Astrocyte of the hippocampus (primary cell): ENCODE results near the gene ARMH2.
"Not testable (repeated sequence)": the region's sequence is repeated elsewhere in the genome, so short reads cannot be mapped to it uniquely, and the experiment has no call there.

ENCODE experiments used
- DNase-seq: peaks from one replicate; pipeline ENCODE4 v3.0.0; 2011; ENCODE audit warnings: low read depth, low spot score

Gene ARMH2

DNA sequence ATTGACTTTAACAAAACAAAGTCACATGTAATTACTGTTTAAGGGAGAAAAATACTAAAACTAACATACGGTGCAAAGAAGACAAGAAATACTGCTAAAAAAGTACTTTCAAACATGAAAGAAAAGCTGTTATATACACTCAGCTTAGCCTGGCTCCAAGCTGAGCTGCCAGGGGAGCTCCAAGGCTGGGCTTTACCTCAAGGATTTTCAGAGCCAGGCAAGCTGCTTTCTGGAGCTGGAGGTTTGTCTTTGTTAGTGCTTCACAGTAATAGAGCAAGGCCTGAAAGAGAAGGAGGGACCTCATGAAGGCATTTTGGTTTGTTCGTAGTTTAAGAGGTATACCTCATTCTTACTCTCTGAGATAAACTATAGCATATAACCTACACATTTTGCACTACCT lies 19.6 kb upstream of the ARMH2 start:
- DNase-seq, result no peak

DNA sequence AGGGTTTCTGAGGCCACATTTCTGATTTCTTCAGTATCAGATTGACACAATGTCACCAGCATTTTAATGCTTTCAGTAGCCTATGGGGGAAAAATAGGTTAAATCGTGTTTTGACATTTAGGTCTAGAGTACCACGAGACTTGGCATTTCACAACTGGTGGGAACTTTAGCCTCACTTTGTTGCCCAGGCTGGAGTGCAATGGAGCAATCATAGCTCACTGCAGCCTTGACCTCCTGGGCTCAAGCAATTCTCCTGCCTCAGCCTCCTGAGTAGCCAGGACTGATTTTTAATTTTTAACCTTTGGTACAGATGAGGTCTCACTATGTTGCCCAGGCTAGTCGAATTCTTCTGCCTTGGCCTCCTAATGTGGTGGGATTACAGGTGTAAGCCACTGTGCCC lies 11.0 kb upstream of the ARMH2 start:
- DNase-seq, result no peak

DNA sequence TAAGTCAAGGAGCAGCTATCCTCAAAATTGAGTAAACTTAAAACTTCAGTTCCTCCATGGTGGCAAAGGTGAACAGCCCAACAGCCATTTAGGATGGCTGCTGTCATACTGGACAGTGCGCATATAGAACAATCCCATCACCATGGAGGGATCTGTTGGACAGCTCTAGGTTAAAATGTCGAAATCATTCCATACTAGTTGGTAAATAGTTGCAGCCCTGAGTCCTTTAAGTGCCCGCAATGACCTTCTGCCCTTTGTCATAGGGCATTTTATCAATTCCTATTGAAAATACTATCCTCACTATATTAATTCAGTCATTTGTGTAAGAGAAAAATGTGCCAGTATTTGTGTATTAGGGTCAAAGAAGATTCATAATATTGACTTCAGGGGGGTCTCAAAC lies 8.9 kb upstream of the ARMH2 start:
- DNase-seq, result no peak

DNA sequence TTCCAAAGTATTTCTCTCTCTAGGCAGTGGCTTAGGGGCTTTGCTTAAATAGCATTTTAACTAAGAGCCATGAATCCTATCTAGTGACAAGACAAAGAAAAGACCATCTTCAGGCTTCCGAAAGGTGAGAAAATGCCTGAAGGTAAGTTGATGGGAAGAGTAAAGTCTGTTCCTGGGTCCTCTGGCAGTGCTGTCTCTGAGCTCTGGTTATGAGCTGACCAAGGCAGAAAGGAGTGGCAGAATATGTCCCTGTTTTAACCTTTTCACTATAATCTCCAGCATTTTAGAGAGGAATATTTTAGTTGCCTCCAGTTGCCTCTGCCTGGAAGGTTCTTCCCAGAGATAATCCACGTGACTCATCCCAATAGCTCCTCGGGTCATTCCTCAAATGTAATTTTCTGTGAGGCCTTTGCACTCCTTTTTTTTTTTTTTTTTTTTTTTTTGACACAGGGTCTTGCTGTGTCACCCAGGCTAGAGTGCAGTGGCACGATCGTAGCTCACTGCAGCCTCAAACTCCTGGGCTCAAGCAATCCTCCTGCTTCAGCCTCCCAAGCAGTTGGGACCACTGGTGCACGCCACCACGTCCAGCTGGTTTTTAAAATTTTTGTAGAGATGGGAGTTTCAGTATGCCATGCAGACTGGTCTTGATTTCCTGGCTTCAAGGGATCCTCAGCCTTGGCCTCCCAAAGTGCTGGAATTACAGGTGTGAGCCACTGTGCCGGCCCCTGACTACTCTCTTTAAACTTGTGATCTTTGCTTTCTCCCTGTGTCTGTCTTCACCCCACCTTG lies 3.7 kb upstream of the ARMH2 start:
- no peak for DNase-seq

- DNase-seq, result no peak
Observed at GRCh38 chr6:24799541-24799915, 811 bp upstream of the ARMH2 start.

GRCh38 chr6:24797596-24798216 lies 1.0 kb downstream of the ARMH2 start:
- DNase-seq, result no peak

DNA sequence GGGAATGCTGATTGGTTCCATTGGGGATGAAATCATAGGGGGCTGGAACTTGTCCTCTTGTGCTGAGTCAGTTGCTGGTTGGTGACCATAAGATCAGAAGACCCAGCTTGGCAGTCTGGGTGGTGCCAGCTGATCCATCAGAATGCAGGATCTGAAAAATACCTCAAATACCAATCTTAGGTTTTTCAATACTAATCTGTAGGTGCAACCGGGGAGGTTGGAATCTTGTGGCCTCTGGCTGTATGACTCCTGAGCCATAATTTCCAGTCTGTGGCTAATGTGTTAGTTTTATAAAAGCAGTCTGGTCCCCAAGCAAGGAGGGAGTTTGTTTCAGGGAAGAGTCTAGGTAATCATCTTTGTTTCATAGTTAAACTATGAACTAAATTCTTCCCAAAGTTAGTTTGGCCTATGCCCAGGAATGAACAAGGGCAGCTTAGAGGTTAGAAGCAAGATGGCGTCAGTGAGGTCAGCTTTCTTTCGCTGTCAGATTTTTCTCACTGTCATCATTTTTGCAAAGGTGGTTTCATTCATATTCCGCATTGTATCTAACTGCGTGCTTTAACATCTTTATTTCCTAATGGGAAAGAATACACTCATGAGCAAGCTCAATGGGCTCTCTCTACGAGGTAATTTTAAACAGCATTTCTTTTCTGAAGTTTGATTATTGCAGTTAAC lies 2.0 kb downstream of the ARMH2 start:
- peak; percentile 38 for DNase-seq

- no peak for DNase-seq
Observed at GRCh38 chr6:24795106-24795505, 3.6 kb downstream of the ARMH2 start.

GRCh38 chr6:24788031-24788665 lies 10.6 kb downstream of the ARMH2 start:
- DNase-seq, result no peak

DNA sequence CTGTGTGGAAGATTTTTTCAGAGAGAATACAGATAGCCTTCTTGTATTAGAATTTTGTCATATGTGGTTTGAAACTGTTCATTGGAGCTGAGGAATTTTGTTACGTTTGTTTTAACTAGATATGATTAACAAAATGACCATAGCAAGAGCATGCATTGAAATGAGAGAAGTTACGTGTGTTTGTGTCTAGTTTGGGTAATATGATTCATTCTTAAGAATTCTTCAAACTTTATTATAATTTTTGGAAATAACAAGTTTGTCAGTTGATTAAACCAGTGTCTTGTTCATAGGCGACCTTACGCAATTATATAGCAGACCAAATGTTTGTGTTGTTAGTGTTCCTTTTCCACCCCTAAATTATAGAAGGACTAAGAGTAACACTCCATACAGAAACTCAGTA lies 18.5 kb downstream of the ARMH2 start:
- no peak for DNase-seq

- DNase-seq, result no peak
Observed at GRCh38 chr6:24779416-24780016, 19.2 kb downstream of the ARMH2 start.

- no peak for DNase-seq
Observed at GRCh38 chr6:24778878-24779277, 19.8 kb downstream of the ARMH2 start.

GRCh38 chr6:24778121-24778520 lies 20.6 kb downstream of the ARMH2 start:
- no peak for DNase-seq

GRCh38 chr6:24777227-24777626 lies 21.5 kb downstream of the ARMH2 start:
- DNase-seq, result no peak

DNA sequence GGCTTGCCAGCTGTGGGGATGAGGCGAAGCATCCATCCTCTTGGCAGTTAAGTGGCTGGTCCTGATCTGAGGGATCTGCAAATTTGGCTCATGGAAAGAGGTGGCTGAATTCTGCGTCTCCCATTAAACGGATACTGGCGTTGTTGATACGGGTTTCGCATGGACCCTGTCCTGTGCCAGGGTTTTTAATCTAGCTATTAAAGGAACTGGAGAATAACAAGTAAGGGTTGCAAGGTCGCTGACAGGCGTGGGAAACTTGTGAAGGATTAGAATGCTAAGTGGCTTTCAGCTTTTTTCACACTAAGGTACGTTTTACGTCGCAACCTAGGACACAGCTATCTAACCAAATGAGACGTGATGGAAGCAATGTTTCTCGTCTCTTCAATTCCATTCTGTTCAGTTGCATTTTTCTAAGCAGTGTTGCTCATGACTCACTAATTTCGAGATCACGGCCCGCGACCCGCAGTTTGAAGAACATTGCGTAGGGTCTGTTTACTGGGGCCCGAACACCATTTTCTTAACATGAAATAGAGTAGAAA lies 23.1 kb downstream of the ARMH2 start:
- peak; percentile 66 for DNase-seq

GRCh38 chr6:24774696-24775519 lies 23.8 kb downstream of the ARMH2 start, which contains the start of gene GMNN:
Gene GMNN (plus strand): TSS chr6:24774937. CDS start chr6:24777247, 2,310 bp downstream.
- peak; percentile 98 for DNase-seq

DNA sequence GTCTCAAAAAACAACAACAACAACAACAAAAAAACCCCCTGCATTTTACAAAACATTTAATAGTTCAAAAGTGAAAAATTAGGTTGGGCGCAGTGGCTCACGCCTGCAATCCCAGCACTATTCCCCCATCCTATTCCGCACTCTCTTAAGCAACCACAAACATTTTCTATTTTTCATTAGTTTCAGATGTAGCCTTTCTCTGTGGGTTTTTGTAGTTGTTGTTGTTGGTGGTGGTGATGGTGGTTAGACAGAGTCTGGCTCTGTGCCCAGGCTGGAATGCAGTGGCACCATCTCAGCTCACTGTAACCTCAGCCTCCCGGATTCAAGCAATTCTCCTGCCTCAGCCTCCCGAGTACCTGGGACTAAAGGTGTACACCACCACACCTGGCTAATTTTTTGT lies 30.4 kb downstream of the ARMH2 start:
- DNase-seq, result peak; percentile 85

DNA sequence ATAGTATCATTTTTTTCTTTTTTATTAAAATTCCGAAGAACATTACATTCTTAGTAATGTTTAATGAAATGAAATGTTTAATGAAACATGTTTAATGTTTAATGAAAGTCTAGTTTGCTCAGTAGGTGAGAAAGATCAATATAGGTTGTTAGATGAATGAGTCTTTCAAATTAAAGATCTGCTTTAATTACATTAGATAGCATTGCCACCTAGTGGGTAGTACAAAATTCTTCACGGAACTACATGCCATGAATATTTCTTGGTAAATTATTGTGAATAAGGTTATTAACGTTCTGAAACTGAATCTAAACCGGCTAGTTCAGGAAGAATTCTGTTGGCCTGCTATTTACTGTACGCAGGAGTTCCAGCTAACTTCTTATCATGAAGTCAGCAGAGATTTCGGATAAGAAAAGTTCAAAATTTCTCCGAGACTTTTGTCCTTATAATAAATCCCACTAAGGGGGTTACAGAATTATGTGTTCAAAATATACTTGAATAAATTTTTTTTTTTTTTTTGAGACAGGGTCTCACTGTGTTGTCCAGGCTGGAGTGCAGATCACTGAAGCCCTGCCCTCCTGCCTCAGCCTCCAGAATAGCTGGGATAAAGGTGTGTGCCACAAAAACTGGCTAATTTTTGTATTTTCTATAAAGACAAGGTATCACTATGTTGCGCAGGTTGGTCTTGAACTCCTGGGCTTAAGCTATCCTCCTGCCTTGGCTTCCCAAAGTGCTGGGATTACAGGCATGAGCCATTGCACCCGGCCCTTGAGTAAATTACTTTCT lies 31.8 kb downstream of the ARMH2 start:
- DNase-seq, result peak; percentile 38

GRCh38 chr6:24765968-24766367 lies 32.7 kb downstream of the ARMH2 start:
- DNase-seq, result not testable (repeated sequence)
